DMS 273 (cell line): ENCODE results near the gene COPZ1.
"Not testable (repeated sequence)": the region's sequence is repeated elsewhere in the genome, so short reads cannot be mapped to it uniquely, and the experiment has no call there.

Source experiments
- DNase-seq: peaks from one replicate; lab custom pipeline; 2025; ENCODE audit not compliant: unreplicated experiment; lab: John Stamatoyannopoulos, UW

The COPZ1 gene

GRCh38 chr12:54324617-54325441, at the start of gene COPZ1:
Gene COPZ1, plus strand, starts transcription at chr12:54325131. Its CDS starts 33 bp downstream, at chr12:54325164.
- peak; percentile 99 for DNase-seq

GRCh38 chr12:54276368-54276767, 48.6 kb upstream of the COPZ1 start:
- no peak for DNase-seq

GRCh38 chr12:54277823-54278276, 47.1 kb upstream of the COPZ1 start:
- DNase-seq, result peak; percentile 18

- no peak for DNase-seq
Observed at GRCh38 chr12:54279227-54279631, 45.7 kb upstream of the COPZ1 start.

GRCh38 chr12:54279632-54280467, 45.1 kb upstream of the COPZ1 start, which contains the start of gene CBX5:
Gene CBX5, minus strand, starts transcription at chr12:54280122. Its CDS starts 22,472 bp downstream, at chr12:54257650.
- DNase-seq, result peak; percentile 98

- DNase-seq, result peak; percentile 98
Observed at GRCh38 chr12:54280468-54281260, 44.3 kb upstream of the COPZ1 start, which contains the start of gene HNRNPA1. Gene HNRNPA1, plus strand, starts transcription at chr12:54280726. Its CDS starts 82 bp downstream, at chr12:54280808.

- DNase-seq, result not testable (repeated sequence)
Observed at GRCh38 chr12:54281261-54281638, 43.7 kb upstream of the COPZ1 start.

GRCh38 chr12:54281694-54282093, 43.2 kb upstream of the COPZ1 start:
- not testable (repeated sequence) for DNase-seq

- peak; percentile 22 for DNase-seq
Observed at GRCh38 chr12:54282949-54283593, 41.9 kb upstream of the COPZ1 start.

GRCh38 chr12:54284070-54284780, 40.7 kb upstream of the COPZ1 start:
- not testable (repeated sequence) for DNase-seq

- peak; percentile 33 for DNase-seq
Observed at GRCh38 chr12:54285150-54286041, 39.5 kb upstream of the COPZ1 start.

GRCh38 chr12:54286042-54287030, 38.6 kb upstream of the COPZ1 start:
- peak; percentile 62 for DNase-seq

- DNase-seq, result peak; percentile 82
Observed at GRCh38 chr12:54287261-54288157, 37.4 kb upstream of the COPZ1 start.

- no peak for DNase-seq
Observed at GRCh38 chr12:54292083-54292930, 32.6 kb upstream of the COPZ1 start.

GRCh38 chr12:54292931-54293241, 32.0 kb upstream of the COPZ1 start:
- DNase-seq, result no peak
